Fibroblast of skin of right biceps (primary cell): ENCODE data around the gene TBXAS1.

Experiments used
- DNase-seq: peaks from one replicate; pipeline ENCODE4 v3.0.0-alpha.2; 2013

Gene TBXAS1

DNA sequence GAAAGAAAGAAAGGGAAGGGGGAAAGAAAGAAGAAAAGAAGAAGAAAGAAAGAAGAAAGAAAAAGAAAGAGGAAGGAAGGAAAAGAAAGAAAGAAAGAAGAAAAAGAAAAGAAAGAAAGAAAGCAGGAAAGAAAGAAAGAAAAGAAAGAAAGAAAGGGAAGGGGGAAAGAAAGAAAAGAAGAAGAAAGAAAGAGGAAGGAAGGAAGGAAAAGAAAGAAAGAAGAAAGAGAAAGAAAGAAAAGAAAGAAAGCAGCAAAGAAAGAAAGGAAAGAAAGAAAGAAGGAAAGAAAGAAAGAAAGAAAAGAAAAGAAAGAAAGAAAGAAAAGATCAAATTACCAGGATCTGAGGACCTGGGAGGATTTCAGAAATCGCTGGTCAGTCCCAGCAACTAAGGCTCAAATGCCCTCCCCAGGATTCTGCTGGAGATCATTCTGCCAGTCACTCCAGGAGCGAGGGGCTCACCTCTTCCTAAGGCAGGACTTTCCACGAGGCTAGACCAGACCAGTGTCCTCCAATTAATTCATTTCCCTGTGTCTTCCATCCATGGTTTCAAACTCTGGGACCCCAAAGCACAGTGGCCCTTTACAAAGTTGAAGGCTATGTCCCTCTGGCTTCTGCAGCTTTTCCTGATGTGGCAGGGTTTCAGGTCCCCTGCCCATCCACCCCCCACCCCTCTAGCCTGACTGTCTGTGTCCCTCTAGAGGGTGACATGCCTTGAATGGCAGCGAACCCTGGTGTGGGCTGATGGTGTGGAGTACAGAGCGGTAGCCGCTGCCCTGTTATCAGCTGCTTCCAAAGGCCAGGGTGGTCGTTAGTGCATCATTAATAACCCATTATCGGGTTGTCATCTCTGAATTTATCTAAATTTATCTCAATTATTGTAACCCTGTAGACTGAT is 155.8 kb downstream of the TBXAS1 start:
- DNase-seq: no peak

DNA sequence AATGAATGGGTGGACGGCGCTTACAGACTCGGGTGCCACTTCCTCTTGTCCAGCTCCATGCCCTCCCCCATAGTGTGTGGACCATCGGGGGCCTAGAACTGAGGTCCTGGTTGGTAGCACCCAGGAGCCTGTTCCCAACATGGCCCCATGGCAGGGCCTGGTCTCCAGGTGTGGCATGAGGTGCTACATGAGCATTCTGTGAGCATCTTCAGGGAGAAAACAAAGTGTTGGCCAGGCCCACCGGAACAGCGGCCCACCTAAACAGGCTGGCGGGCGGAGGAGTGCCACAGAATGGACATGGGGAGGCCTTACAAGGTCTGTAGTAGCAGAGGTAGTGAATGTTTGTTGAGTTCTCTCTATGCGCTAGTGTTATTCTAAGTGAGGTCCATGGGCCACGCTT is 156.7 kb downstream of the TBXAS1 start:
- no peak for DNase-seq

DNA sequence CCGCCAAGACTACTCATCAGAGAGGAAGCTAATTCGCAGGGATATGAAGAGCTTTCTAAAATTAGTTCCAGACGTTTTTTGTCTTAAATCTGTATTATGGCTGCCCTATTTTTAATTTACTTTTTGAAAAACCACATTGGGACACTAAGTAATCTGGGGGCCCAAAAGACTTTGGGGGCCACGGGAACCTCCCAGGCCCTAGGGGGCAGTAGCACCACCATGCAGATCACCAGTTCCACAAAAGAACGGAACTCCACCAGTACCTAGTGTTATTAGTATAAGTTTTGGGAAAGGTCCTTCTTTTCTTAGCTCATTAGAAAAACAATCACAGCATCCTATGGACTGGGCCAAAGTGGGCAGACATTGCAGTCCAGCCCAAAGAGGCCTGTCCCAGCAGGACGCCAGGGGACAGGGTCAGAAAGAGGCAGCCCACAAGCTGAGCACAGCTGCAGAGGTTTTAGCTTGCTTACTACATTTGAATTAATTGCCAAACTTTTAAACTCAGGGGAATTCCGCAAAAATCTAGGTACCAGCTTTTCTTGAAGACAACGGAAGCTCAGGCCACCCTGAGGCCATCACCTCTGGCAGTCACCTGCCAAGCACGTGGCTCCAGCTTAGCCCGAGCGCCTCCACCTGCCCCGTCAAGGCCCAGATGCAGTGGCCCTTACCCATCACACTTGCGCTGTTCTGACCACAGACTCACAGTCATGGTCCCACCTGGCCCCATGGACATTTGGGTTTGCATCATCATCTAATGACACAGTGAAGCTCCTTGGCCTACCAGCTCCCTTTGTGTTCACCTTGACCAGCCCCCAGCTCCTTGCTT is 158.8 kb downstream of the TBXAS1 start:
- DNase-seq: no peak

DNA sequence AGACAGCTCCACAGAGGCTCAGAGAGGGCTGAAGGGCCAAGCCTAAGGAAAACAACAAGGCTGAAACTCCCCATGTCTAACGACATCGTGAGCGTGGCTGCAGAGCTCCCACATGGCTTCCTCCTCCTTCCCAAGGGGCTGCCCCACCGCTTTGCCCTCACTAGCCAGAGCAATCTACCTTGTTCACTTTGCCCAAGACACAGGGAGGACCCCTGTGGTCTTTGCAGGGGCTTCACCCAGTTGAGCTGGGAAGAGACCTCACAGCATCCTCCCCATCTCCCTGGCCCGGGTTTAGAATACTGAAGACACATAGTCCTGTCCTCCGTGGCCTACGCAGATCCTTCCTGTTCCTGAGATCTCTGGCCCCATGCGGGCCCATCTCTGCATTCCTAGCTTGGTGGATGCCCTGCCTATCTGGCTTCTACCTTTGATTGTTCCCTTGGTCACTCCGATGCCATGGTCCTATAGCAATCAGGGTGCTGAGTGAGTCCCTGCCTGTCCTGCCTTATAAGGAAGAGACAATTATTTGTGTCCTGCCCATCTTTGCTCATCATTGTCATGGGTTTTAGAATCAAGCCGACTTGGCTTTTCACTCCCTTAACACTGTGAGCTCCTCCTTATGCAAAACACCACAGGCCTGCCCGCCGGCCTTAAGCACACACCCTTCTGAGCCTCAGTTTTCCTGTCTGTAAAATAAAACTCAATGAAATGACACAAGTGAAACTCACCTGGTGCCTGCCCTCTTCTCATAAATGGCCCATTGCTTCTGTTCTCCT is 160.5 kb downstream of the TBXAS1 start:
- no peak for DNase-seq

DNA sequence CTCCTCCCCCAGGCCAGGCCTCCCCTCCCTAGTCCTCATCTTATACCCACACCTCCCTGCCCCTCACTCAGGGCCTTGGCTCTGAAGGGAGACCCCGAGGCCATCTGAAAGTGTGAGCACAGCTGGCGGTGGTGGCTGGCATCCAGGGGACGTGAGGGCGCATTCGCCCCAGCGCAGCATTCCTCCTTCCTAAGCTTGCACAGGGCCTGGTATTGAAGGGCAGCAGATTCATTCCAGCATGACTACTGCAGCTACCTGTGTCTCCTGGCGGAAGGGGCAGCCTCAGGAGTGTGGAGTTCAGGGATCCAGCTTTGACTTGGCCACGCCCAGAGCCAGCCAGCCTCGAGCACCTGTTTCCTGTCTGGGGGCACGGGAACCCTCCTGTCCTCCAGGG is 161.1 kb downstream of the TBXAS1 start:
- no peak for DNase-seq

DNA sequence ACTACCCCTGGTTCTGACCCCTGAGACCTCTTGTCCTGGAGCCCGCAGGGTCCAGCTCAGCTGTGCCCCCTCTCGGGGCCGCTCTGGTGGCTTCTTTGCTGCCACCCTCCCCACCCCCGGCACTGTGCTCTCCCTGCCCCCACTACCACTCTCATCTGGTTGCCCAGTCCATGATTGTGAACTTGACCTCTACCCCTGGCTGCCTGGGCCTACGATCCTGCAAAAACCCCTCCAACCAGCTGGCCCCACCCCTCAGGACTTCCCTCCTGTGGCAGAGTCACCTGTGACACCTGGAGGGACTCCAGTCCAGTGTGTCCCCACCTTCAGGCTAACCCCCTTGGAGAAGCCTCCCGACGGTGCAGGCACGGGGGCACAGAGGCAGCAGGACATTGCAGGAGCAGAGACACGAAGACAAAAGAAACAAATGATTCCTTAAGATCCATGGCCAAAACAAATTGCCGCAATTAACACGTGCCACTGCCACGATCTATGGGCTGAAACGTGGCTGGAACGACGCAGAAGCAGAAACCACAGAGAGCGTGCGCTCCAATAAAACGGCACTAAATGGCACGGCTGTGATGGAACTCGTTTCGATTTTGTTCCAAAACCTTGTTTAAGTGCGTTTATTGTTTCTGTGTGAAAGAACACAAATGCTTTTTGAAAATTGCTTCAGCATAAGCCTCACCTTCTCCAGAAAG is 161.7 kb downstream of the TBXAS1 start:
- no peak for DNase-seq

DNA sequence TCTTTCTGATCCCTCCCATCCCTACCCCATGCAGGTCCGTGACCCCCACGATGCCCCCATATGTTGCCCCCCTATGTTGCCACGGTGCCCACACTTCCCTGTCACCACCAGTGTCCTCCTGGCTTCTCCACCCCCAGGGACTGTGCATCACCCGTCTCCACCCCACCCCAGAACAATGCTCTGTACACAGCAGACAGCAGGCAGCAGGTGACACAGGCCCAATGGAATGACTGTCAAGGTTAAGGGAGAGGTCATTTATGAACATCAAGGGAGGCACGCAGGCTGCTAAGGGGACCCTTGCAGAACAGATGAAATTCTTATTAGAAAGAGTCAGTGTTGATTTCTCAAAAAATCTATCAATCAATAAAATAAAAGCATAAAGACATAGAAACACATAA is 162.2 kb downstream of the TBXAS1 start:
- DNase-seq: no peak

DNA sequence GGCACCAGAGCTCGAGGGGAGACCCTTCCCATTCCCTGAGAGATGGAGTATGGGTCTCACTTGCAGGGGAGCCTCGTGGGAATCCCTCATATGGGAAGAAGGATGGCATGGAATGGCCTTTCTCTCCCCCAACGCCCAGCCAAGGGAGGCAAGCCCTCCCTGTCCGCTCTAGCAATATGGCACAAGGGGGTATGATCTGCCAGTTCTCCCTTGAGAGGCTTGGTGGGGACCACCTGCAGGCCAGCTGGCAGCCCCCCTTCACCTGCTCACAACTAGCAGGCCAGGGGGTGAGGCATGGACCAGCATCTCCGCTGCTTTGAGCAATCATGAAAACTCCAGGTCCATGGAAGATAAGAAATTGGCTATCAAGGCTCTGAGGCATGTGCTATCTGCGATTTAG is 162.8 kb downstream of the TBXAS1 start:
- no peak for DNase-seq

DNA sequence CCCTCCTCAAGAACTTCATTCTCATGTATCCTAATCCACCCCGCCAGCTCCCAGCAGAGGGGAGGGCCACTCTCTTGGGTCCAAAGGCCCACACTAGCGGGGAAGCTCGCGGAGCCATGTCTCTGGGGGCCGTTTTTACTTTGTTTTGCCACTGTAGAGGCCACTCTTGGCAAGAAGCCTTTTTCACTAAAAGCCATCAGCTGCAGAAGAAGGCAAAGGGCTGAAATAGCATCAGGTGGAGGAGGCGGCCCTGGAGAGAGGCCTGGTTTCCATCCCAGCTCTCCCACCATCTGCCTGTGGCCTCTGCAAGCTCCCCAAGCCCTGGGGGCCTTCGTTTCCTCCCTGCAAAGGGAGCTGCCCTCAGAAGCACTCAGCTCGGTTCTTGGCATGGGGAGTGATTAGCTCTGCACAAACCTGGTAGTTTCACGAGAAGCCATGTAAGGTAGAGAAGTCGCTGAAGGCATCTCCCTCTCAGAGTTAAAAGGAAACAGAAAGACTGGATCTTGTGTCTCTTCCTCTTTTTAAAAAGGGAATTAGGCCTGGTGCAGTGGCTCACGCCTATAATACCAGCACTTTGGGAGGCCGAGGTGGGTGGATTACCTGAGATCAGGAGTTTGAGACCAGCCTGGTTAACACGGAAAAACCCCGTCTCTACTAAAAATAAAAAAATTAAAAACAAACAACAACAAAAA is 163.4 kb downstream of the TBXAS1 start:
- DNase-seq: no peak

DNA sequence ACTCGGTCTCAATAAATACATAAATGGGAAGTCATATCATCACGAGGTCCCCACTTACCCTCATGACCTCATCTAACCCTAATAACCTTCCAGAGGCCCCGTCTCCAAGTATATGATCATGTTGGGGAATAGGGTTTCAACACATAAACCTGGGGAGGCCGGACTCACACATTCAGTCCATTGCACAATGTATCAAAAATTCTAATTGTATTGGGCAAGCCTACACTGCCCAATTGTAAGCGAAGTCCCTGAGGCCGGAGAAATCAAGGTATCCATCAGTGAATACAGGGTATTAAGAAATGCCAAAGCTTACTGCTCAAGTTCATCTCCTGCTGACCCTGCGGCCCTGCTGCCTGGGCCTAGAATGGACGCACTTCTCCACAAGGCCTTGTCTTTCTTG is 164.1 kb downstream of the TBXAS1 start:
- DNase-seq: no peak

DNA sequence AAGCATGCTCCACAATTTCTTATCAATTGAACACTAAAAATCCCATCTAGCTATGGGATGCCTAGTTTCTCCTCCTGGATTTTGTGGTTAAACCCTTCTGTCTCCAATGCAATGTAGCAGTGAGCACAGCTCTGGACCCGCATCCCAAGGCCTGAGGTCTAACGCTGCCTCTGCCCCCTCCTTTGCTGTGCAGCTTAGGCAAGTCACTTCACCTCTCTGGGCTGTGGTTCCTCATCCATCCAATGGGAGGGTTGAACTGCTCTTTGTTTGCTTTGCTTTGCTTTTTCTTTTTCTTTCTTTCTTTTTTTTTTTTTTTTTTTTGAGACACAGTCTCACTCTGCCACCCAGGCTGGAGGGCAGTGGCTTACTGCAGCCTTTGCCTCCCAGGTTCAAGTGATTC is 164.5 kb downstream of the TBXAS1 start:
- no peak for DNase-seq

DNA sequence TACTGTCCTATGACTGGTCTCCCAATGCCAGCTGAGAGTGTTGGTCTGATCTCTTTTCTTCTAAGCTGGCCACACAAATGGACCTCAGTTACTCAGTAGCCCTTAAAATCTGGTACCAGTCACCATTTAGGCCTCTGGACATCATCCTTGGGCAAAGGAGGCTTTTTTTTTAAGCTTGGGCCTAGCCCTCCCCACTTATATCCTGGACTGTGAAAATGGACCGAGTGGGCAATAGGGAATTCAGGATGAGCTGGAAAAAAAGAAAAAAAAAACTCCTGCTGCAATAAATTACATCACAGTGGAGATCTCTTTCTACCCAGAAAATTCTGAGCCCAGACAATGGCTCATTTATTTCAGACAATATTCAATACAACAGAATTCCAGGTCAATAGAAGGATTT is 165.3 kb downstream of the TBXAS1 start:
- DNase-seq: no peak

DNA sequence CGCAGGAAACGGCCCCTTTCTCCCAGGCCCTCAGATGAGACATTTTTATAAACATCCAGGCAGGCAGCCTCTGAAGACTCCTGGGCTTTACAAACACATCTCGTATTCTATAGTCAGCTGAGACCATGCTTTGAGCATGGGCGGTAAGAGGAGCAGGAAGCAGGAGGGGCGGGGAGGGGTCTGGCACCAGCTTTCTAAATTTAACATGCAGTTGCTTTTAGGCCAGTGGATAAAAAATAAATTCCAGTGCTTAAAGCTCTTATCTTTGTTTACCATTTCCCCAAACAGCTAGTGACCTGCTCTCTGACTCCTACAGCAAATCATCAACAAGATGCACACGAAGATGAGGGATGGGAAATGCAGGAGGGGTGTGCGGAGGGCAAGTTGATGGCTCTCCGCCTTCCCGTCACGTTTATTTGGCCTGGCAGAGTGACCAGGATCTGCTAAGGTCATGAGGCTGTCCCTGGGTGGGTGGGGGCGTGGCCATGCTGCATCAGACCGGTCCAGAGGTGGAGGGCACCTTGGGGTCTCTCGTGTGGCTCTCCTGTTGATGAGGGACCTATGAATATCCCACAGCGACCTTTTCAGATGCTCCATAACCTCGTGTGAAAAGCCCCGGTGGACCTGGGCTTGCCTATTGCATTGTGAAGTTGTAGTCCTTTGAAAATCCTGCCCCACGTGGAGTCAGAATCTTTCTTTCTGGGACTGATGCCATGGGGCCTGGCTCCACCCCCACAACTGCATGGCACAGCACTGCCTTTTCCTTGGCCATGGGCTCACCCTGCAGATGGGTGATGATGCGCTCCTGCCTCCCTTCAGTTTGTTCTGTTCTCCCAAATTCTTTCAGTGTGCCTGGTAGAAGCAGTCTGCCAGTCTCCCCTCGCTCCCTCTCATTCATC is 166.2 kb downstream of the TBXAS1 start:
- DNase-seq: no peak

DNA sequence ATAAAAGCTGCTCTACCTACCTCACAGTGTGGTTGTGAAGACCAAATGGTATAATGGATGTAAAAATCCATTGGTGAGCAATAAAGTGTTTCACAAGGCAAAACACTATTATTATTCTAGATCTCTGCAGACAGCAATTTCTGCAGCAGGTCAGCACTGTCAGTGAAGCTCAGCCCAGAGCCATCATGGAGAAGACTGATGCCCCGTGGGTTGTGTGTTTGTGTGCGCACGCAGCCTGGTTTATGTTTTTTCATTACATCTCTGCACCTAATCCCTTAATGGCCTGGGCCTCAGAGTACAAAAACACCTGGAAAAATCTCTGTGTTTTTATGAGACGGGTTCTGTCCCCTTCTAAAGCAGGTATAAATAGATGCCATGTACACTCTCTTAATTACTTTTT is 169.5 kb downstream of the TBXAS1 start:
- DNase-seq: no peak

DNA sequence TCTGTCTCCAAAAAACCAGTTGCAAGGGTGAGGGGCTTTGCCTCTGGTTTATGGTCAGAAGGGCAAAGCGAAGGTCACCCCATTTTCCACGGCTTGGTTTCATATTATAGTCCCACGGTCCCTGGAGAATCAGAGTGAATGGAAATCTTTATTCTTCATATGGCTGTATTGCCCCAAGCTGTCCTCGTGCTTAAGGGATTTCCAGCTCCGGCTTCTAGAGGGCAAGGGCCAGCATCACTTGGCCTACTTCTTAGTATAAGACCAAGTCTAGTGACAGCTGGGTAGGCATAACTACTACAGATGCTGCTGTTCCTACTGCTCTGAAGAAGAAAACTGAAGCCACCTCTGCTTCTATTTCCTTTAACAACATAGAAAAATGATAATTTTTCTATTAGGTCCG is 170.5 kb downstream of the TBXAS1 start:
- no peak for DNase-seq

DNA sequence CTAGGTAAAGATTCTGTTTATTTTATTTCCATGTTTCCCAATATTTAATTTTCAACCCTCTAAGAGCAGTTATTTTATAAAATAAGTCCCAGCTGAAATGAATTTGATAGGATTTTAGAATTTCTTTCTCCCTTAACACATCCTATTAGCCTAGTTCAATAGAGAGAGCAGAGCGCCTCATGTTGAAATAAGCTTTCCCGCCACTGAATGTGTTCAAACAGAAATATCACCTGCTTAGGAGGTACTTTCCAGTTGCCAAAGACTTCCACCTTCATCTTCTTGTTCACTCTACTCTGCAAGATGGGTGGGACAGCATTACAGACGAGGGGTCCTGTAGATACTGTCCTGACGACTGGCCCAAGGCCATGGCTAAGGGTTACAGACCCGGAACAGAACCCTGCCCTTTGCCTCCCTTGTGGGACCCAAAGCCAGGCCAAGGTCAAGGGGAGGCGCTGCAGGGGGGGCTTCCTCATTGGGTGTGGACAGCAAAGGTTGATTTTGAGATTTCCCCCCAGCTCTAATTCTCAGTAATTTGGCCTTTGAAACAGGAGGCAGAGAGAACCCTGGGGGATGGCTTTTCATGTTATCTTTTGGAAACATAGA is 171.7 kb downstream of the TBXAS1 start:
- DNase-seq: no peak

DNA sequence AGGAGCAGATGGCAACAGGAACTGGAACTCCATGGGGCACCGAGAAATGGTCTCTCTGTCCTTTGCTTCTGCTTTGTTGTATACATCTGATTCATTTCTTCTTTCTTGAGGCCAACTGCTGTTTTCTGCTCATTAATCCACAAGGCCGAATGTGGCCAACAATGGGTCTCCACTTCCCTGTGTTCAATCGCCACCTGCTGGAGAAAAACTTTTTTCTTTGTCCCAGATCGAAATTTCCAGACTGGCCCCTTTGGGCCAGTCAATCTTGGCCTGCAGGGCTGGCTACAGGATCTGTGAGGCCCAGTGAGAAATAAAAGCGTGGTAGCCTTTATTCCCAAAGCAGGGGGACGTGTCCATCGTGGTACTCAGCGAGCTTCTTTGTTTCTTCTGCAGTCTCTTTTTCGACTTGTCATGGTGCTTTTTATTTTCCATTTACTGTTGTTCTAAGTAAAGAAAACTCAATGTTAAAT is 174.9 kb downstream of the TBXAS1 start:
- peak; percentile 62 for DNase-seq

DNA sequence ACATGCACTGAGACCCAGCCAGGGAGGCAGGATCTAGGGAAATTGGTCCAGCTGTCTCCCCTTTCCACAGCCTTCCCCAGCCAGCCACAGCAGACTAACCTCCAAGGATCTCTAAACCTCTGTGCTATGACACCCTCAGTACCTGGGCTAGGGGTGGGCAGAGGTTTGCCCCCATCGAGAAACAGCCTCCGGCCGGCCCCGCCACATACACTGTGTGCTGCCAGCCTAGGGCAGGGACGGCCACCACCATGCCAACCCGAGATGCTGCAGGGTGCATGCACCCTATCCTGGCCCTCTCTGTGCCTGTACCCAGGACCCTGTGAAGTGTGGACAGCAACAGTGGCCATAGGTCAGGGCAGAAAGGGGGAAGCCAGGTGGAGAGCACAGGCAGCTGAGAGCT is 175.6 kb downstream of the TBXAS1 start:
- no peak for DNase-seq

DNA sequence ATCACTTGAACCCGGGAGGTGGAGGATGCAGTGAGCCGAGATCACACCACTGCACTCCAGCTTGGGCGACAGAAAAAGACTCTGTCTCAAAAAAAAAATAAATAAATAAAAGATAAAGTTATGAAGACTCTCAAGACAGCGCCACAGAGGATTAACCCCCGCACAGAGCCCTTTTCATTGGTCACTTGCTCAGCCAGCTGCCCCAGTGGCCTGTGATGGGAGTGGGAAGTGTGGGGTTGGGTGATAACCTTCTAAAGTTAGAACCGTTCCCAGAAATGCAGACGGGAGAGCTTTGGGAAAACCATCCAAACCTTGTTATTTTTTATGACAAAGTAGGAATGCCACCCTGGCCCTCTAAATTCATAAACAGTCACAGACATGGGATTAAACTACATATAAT is 176.3 kb downstream of the TBXAS1 start:
- no peak for DNase-seq

DNA sequence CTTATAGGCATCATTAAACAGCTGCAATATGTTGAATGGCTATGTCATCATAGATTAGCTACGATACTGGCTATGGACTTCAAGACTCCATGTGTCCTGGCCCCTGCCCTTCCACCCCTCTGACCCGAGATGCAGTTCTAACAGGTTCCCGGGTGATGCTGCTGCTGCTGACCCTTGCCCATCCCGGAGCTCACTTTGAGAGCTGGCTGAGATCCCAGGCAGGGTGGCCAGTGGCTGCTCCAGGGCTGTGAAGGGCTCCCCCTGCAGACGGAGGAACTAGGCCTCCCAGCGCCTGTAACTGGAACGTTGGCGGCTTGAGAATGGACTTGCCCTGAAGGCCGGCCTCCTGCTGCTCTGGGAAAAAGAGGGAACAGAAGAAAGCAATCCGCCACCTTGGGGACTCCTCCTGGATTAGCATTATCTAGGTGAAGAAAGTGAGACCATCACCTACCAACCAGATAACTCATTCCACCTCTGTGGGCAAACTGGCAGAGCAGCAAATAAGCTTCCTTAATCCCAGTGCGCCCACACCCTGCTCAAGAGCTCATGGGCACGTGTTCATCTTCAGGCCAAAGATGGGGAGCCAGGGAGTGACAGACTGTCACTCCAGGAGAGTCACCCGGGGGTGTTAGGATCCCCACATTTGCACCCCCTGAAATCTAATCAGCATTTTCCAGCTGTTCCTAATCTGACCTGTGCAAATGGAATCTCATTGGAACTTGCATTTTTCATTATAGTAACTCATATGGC is 176.9 kb downstream of the TBXAS1 start:
- DNase-seq: peak; percentile 16
